Stimulated activated naive B cell treated with anti-CD40 and anti-IgM and Interleukin-4, amounts not matched to agents 10 μg/mL and 1 μg/mL and 100 μg/mL, for 72 hours (primary cell): ENCODE measurements around the gene ATOH1.

ENCODE experiments used
- ATAC-seq, 2 donors: fragments of 150-1000 bp; cut with Tn5 transposase; replicated peaks; 2 replicates each; pipeline ENCODE4 v1.10.0; 2021; ENCODE audit warnings: moderate library complexity in 1 of 2
- DNase-seq: peaks from one replicate; pipeline ENCODE4 v3.0.0; 2021
- H3K27ac Mint-ChIP-seq: one replicate; pipeline ENCODE4 v1.8.0; 2022; ENCODE audit warnings: mild to moderate bottlenecking, mixed read lengths
- H3K27me3 Mint-ChIP-seq, 2 donors: one replicate each; pipeline ENCODE4 v1.8.0; 2022; ENCODE audit warnings: mixed read lengths in 2 of 2
- H3K36me3 Mint-ChIP-seq, 2 donors: one replicate each; pipeline ENCODE4 v1.8.0; 2022; ENCODE audit warnings: mixed read lengths in 2 of 2, mild to moderate bottlenecking in 1 of 2
- H3K4me1 Mint-ChIP-seq, 2 donors: one replicate each; pipeline ENCODE4 v1.8.0; 2022; ENCODE audit warnings: mixed read lengths in 2 of 2, mild to moderate bottlenecking in 1 of 2
- H3K4me3 Mint-ChIP-seq, 2 donors: one replicate each; pipeline ENCODE4 v1.8.0; 2022; ENCODE audit warnings: mild to moderate bottlenecking in 2 of 2, mixed read lengths in 2 of 2, moderate library complexity in 1 of 2
- H3K9me3 Mint-ChIP-seq, 2 donors: one replicate each; pipeline ENCODE4 v1.8.0; 2022; ENCODE audit warnings: mixed read lengths in 2 of 2, mild to moderate bottlenecking in 1 of 2

Gene ATOH1

DNA sequence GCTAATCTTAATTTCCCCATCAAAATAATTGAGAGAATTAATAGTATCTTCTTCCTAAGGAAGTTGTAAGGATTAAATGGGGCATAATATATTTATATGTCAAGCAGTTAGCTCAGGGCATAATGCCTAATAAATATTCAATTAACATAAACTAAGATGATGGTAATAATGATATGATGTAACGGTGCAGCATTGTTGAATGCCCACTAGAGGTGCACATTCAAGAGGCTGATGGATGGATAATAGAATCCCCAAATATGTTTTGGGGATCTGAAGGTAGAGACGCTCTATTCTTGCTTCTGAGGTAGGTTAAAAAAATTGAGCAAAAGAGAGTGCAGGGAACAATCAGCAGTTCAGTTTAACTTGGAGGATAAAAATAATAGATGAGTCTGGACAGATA lies 37.1 kb downstream of the ATOH1 start:
- Mint-ChIP-seq H3K27me3 (no peaks in the 10 kb centered on the region), H3K4me3 (no peak overlapping the region), H3K27ac (no peak overlapping the region), H3K36me3 (no peaks in the 10 kb centered on the region), H3K4me1 (no peaks in the 10 kb centered on the region), H3K9me3 (peaks cover 0 to 5% of the 10 kb centered on the region in 2 donors)
- no peak for DNase-seq
- ATAC-seq: no peak

DNA sequence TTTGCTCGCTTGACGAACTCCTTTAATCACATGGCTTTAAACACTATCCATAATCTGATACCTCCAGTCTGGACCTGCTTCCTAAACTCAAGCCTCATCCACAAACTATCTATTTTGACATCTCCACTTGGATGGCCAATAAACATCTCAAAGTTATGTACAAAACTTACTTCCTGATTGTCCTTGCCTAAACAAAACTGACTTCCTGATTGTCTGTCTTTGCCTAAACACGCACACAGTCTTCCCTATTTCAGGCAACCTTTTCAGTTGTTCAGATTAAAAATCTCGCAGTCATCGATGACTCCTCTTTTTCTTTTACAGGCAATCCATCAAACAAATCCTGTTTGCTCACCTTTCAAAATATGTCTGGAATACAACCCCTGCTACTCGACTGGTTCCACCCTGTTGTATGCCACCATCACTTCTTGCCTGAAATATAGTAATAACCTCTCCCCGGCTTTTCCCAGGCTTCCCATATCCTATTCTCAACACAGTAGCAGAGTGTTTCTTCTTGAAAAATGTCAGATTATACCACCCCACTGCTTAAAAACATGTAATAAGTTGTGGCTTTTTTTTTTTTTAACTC lies 39.0 kb downstream of the ATOH1 start:
- Mint-ChIP-seq H3K4me3 (no peak overlapping the region), H3K4me1 (no peaks in the 10 kb centered on the region), H3K27ac (no peak overlapping the region), H3K27me3 (no peaks in the 10 kb centered on the region), H3K9me3 (peaks cover 0 to 2% of the 10 kb centered on the region in 2 donors), H3K36me3 (no peaks in the 10 kb centered on the region)
- ATAC-seq (no peak), DNase-seq (no peak)

DNA sequence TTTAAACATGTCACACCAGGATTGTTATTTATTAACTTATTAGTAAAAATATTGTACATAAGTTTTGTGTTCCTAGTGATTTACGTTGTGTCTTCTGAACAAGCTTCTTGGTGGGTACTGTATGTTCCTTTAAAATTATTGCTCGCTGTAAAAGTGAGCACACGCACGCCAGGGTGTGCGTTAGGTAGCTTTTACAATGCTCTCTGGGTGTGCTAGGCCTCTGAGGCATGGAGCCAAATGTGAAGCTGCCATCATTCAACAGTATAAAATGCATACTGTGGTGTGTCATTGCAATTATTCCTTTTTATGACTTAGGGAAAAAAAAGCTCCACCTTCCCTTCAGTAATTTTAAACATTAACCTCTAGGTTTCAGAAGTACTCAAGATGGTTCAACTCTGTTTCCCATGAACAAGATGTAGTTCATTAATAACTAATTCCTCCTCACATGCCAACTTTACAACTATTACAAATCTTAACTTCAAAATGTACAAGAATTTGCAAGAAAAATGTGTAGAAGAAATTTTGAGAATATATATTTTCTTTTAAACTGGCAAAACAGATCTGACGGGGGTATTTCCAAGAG lies 42.4 kb downstream of the ATOH1 start:
- no peak for DNase-seq
- ATAC-seq: no peak
- Mint-ChIP-seq H3K4me3 (no peak overlapping the region), H3K27ac (no peak overlapping the region), H3K9me3 (no peaks in the 10 kb centered on the region), H3K4me1 (no peaks in the 10 kb centered on the region), H3K27me3 (no peaks in the 10 kb centered on the region), H3K36me3 (no peaks in the 10 kb centered on the region)

DNA sequence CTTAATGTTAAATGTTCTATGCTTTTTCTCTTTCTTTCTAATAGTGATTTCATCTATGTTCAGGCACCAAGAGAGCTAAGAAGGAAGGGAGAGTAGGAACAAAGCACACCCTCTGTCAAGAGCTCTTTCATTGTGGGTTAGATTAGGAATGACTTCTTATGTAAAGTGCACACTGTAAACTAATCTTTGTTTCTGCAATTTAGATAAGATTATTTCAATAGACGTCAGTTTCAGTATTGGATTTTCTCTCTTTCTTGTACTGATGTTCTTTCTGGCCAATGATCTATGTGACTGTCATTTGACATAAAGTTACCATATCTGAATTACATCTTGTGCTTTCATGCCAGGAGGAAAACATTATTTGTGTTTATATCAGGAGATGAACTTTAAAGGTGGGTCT lies 48.2 kb downstream of the ATOH1 start:
- no peaks in the 10 kb centered on the region for H3K27me3 Mint-ChIP-seq
- no peaks in the 10 kb centered on the region for H3K36me3 Mint-ChIP-seq
- no peak overlapping the region for H3K27ac Mint-ChIP-seq
- ATAC-seq (no peak), DNase-seq (no peak)
- peaks cover 0 to 6% of the 10 kb centered on the region in 2 donors for H3K9me3 Mint-ChIP-seq
- H3K4me1 Mint-ChIP-seq: no peaks in the 10 kb centered on the region
- H3K4me3 Mint-ChIP-seq: no peak overlapping the region

- Mint-ChIP-seq H3K4me3 (no peak overlapping the region), H3K36me3 (no peaks in the 10 kb centered on the region), H3K4me1 (no peaks in the 10 kb centered on the region), H3K27me3 (no peaks in the 10 kb centered on the region), H3K27ac (no peak overlapping the region), H3K9me3 (peaks cover 0 to 6% of the 10 kb centered on the region in 2 donors)
- ATAC-seq: no peak
- DNase-seq: no peak
These were observed 50.0 kb downstream of the ATOH1 start for GRCh38 chr4:93878566-93878965.

- no peaks in the 10 kb centered on the region for H3K27me3 Mint-ChIP-seq
- no peak overlapping the region for H3K27ac Mint-ChIP-seq
- H3K4me1 Mint-ChIP-seq: no peaks in the 10 kb centered on the region
- no peaks in the 10 kb centered on the region for H3K36me3 Mint-ChIP-seq
- ATAC-seq (no peak), DNase-seq (no peak)
- H3K9me3 Mint-ChIP-seq: peaks cover 0 to 6% of the 10 kb centered on the region in 2 donors
- H3K4me3 Mint-ChIP-seq: no peak overlapping the region
These were observed 51.4 kb downstream of the ATOH1 start for GRCh38 chr4:93879919-93880318.
